Measurements from ENCODE around the gene ACTN4. TPM values are rescaled to one million over a fixed set of nuclear protein-coding genes. Genes with fewer than 3 reads are reported as not detected.

Gene ACTN4
- total and polyA plus RNA-seq, 2 experiments from 2014 or later = 68.9 to 427 TPM

- TF ChIP-seq ZNF114 (CRISPR knock-in tag; IDR thresholded peaks at IDR 0.05) (no peak), ZNF462 (CRISPR knock-in tag; IDR thresholded peaks at IDR 0.05) (no peak), NANOG (IDR thresholded peaks at IDR 0.05; ENCODE audit: borderline replicate concordance) (no peak), ETS1 (IDR thresholded peaks at IDR 0.05) (no peak)
Measured at GRCh38 chr19:38702278-38702677, 54.8 kb downstream of the ACTN4 start (continued).

GRCh38 chr19:38703509-38703908, 56.1 kb downstream of the ACTN4 start:
- Mint-ChIP-seq H3K36me3 (ENCODE audit: low read depth) (peaks cover 80% of the 10 kb centered on the region), H3K9me3 (no peaks in the 10 kb centered on the region), H3K4me1 (peaks cover 9% of the 10 kb centered on the region), H3K27ac (no peak overlapping the region), H3K4me3 (no peak overlapping the region), H3K27me3 (ENCODE audit: insufficient read depth, low read depth, poor library complexity) (peaks cover 13% of the 10 kb centered on the region)
- H4K20me1 ChIP-seq (replicated peaks; ENCODE audit: insufficient read depth) = no peaks in the 10 kb centered on the region; the same call in none of the 2 replicates
- DNase-seq (ENCODE audit: low spot score) = no peak
- H3K79me2 ChIP-seq (replicated peaks; ENCODE audit: insufficient read depth) = peaks cover 29% of the 10 kb centered on the region
- no peaks in the 10 kb centered on the region for H3K27me3 ChIP-seq (ENCODE audit: insufficient read depth)
- ATAC-seq = no peak
- H3K4me2 ChIP-seq = no peak overlapping the region
- peaks cover under 1% of the 10 kb centered on the region; the same call in 1 of the 2 replicates for H3K4me1 ChIP-seq (ENCODE audit: insufficient read depth)
- H3K27ac ChIP-seq (ENCODE audit: low read depth) = no peak overlapping the region
- H3K36me3 ChIP-seq (ENCODE audit: insufficient read depth) = peaks cover 18% of the 10 kb centered on the region; the same call in 1 of the 2 replicates
- no peak overlapping the region for H2AFZ ChIP-seq
- no peaks in the 10 kb centered on the region for H3K9me2 ChIP-seq (ENCODE audit: insufficient read depth)
- no peak overlapping the region for H3K4me3 ChIP-seq
- 0 out of 2 replicates have a peak, but pooled peaks cover 14% of the 10 kb centered on the region for H3F3A ChIP-seq (replicated peaks; ENCODE audit: low read depth)
- no peak for TF ChIP-seq STAT1 (IDR thresholded peaks at IDR 0.05; ENCODE audit: unreplicated experiment)
- TF ChIP-seq JUNB (IDR thresholded peaks at IDR 0.05; ENCODE audit: unreplicated experiment) = no peak
- TF ChIP-seq REST (IDR thresholded peaks at IDR 0.05; ENCODE audit: unreplicated experiment) = no peak
- TF ChIP-seq ZNF331 (CRISPR knock-in tag; IDR thresholded peaks at IDR 0.05; ENCODE audit: low read depth) = no peak

Data from GM23338 (cell line).